Colonic mucosa (tissue), 4 donors: ENCODE results near the gene C10orf71. TPM values are rescaled to one million over a fixed set of nuclear protein-coding genes. Genes with fewer than 3 reads are reported as not detected.

Experiments
- DNase-seq: peaks from one replicate; pipeline ENCODE4 v3.0.0-alpha.2; 2020
- H3K27ac ChIP-seq: fragments of 200-600 bp; one replicate; pipeline ENCODE4 v1.8.0; 2021
- H3K27me3 ChIP-seq: fragments of 200-600 bp; one replicate; pipeline ENCODE4 v1.8.0; 2021
- H3K36me3 ChIP-seq: fragments of 200-600 bp; one replicate; pipeline ENCODE4 v1.8.0; 2021
- H3K4me1 ChIP-seq: fragments of 200-600 bp; one replicate; pipeline ENCODE4 v1.8.0; 2021; ENCODE audit warnings: mild to moderate bottlenecking
- H3K4me3 ChIP-seq: fragments of 200-600 bp; one replicate; pipeline ENCODE4 v1.8.0; 2021
- H3K9ac ChIP-seq, 2 donors: one replicate each; pipeline ENCODE4 v1.7.0; 2013; ENCODE audit warnings: control low read depth in 2 of 2, low read depth in 2 of 2, low read length in 2 of 2
- H3K9me3 ChIP-seq: fragments of 200-600 bp; one replicate; pipeline ENCODE4 v1.8.0; 2021
- CTCF ChIP-seq: fragments of 200-600 bp; IDR thresholded peaks from one replicate; pipeline ENCODE4 v1.8.0; 2022; ENCODE audit warnings: antibody characterized with exemption, mild to moderate bottlenecking
- intact Hi-C: fragments of 100-400 bp; cut with DNase I; formaldehyde crosslinking; loops from one replicate; pipeline ENCODE4 v1.14.1; 2022
- total RNA-seq, 2 donors: library from RNA; stranded (reverse); fragmentation: NEBNext Ultra II Directional in 1 of 2; extraction: Animal tissue kit (Norgen Biotek cat#: 25700) in 1 of 2; gene quantifications; one replicate each; pipeline ENCODE4 v1.2.1, GENCODE V29; 2021
- donor health status: healthy.
- donor health status: DM: no; HTN: no; CAD: no.
- donor health status: DM: no; HTN: no; CAD: no.

C10orf71 gene
- total RNA-seq, 2 donors from 2014 or later: not detected

- Histone ChIP-seq H3K9ac (no peak overlapping the region), H3K36me3 (no peaks in the 10 kb centered on the region), H3K9me3 (no peaks in the 10 kb centered on the region), H3K4me1 (no peaks in the 10 kb centered on the region), H3K27me3 (no peaks in the 10 kb centered on the region), H3K4me3 (no peak overlapping the region), H3K27ac (no peak overlapping the region)
- no peak for DNase-seq
- intact Hi-C loops: no loop called here
- TF ChIP-seq CTCF: no peak
Measured at GRCh38 chr10:49279015-49279880, 19.7 kb upstream of the C10orf71 start.

GRCh38 chr10:49280001-49280408 lies 19.0 kb upstream of the C10orf71 start:
- no peaks in the 10 kb centered on the region for H3K27me3 ChIP-seq
- no peak overlapping the region for H3K27ac ChIP-seq
- intact Hi-C loops: no loop called here
- no peak overlapping the region for H3K9ac ChIP-seq
- DNase-seq: no peak
- no peak overlapping the region for H3K4me3 ChIP-seq
- no peaks in the 10 kb centered on the region for H3K9me3 ChIP-seq
- no peak for TF ChIP-seq CTCF
- no peaks in the 10 kb centered on the region for H3K36me3 ChIP-seq
- no peaks in the 10 kb centered on the region for H3K4me1 ChIP-seq

GRCh38 chr10:49281461-49281860 lies 17.5 kb upstream of the C10orf71 start:
- TF ChIP-seq CTCF: no peak
- intact Hi-C loops: no loop called here
- H3K27me3 ChIP-seq: no peaks in the 10 kb centered on the region
- H3K9me3 ChIP-seq: no peaks in the 10 kb centered on the region
- DNase-seq: no peak
- H3K27ac ChIP-seq: no peak overlapping the region
- H3K36me3 ChIP-seq: no peaks in the 10 kb centered on the region
- H3K9ac ChIP-seq: no peak overlapping the region
- H3K4me3 ChIP-seq: no peak overlapping the region
- H3K4me1 ChIP-seq: no peaks in the 10 kb centered on the region

GRCh38 chr10:49282306-49282705 lies 16.7 kb upstream of the C10orf71 start:
- no peak for DNase-seq
- Histone ChIP-seq H3K27ac (no peak overlapping the region), H3K4me3 (no peak overlapping the region), H3K36me3 (no peaks in the 10 kb centered on the region), H3K9me3 (no peaks in the 10 kb centered on the region), H3K9ac (no peak overlapping the region), H3K4me1 (no peaks in the 10 kb centered on the region), H3K27me3 (no peaks in the 10 kb centered on the region)
- no peak for TF ChIP-seq CTCF
- intact Hi-C loops: no loop called here

GRCh38 chr10:49282879-49283341 lies 16.1 kb upstream of the C10orf71 start:
- intact Hi-C loops: no loop called here
- Histone ChIP-seq H3K9me3 (no peaks in the 10 kb centered on the region), H3K4me3 (no peak overlapping the region), H3K27ac (no peak overlapping the region), H3K36me3 (no peaks in the 10 kb centered on the region), H3K4me1 (no peaks in the 10 kb centered on the region), H3K9ac (no peak overlapping the region), H3K27me3 (no peaks in the 10 kb centered on the region)
- no peak for DNase-seq
- no peak for TF ChIP-seq CTCF
